Measurements from ENCODE around the gene TDRKH. TPM values are rescaled to one million over a fixed set of nuclear protein-coding genes. Genes with fewer than 3 reads are reported as not detected.
A peak's percentile ranks its signal among the peaks of the same experiment; 100 is the strongest.

Gene TDRKH
- total RNA-seq, 1 donor: 1.7 TPM

DNA sequence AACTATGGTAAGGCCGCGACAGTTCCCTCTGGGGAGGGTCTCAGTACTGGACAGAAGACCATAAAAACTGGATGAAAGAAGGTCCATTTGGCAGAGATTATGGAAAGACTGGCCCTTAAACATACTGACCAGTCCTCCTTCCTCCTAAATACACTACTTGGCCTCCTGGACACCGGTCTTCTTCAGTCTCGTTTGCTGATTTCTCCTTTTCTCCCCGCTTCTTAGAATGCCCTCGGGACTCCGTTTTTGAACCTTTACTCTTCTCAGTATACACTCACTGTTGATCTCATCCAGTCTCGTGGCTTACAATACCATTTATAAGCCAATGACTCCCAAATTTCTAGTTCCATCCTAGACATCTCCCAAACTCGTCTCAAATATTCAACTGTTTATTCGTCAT lies 26.3 kb downstream of the TDRKH start:
- no peak for DNase-seq (ENCODE audit: low read depth)
- TF ChIP-seq, protein P1, sequence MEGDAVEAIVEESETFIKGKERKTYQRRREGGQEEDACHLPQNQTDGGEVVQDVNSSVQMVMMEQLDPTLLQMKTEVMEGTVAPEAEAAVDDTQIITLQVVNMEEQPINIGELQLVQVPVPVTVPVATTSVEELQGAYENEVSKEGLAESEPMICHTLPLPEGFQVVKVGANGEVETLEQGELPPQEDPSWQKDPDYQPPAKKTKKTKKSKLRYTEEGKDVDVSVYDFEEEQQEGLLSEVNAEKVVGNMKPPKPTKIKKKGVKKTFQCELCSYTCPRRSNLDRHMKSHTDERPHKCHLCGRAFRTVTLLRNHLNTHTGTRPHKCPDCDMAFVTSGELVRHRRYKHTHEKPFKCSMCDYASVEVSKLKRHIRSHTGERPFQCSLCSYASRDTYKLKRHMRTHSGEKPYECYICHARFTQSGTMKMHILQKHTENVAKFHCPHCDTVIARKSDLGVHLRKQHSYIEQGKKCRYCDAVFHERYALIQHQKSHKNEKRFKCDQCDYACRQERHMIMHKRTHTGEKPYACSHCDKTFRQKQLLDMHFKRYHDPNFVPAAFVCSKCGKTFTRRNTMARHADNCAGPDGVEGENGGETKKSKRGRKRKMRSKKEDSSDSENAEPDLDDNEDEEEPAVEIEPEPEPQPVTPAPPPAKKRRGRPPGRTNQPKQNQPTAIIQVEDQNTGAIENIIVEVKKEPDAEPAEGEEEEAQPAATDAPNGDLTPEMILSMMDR (IDR thresholded peaks at IDR 0.05; ENCODE audit: insufficient read depth, low read depth, low read length): no peak
- peak overlapping the region; percentile 95 for H3K4me3 ChIP-seq (ENCODE audit: low read depth, low read length)

DNA sequence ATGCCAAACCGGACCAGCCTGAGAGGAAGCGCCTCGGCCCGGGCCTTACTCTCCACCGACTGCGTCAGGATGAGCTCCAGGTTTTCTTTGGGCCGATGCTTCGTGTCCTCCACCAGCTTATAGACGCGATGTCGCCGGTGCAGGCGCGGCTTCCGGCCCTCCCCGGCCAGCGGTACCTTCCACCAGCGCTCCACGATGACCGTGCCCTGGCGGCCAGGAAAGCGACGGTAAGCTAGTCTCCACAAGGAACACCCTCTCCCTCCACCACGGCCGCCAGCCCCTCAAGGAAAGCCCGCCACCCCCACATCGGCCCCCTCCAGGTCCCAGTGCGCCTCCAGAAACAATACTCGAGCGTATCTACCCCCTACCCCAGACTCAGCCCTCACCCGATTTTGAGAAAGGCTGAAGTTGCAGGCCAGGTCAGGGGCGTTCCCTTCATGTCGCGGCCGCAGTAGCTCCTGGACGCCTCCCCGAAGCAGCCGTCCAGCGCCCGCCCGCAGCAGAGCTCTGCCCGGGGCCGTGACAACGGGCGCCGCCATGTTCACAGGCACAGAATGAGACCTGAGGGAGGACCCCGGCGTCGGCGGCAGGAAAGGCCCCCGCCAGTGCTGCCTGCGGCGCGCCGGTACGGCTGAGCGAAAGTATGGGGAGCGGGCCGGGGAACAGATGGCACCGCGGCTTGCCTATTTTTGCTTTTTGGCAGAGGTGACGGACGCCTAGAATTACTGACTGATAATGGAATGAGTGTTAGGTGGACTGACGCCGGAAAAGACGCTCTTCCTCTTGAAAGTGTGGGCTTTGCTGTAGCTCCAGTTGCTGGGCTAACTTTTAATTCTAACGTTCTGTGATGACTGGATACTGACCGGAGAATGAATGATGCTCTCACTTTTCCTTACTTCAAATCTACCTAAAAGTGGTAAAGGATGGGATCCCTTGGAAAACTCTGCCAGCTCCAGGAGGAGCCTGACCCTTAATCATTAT lies 27.1 kb downstream of the TDRKH start, which contains the start of gene MRPL9:
MRPL9 (minus strand) TSS at position 556 of the 981 bp plus-strand sequence; CDS start at position 539, 17 bp downstream.
- DNase-seq (ENCODE audit: low read depth): peak; percentile 75
- TF ChIP-seq, protein P1 (IDR thresholded peaks at IDR 0.05; ENCODE audit: insufficient read depth, low read depth, low read length): peak; percentile 9
- H3K4me3 ChIP-seq (ENCODE audit: low read depth, low read length): peak within 1 kb of the TSS; percentile 95

GRCh38 chr1:151760597-151761385 lies 29.5 kb downstream of the TDRKH start:
- TF ChIP-seq, protein P1 (IDR thresholded peaks at IDR 0.05; ENCODE audit: insufficient read depth, low read depth, low read length): no peak
- no peak for DNase-seq (ENCODE audit: low read depth)
- H3K4me3 ChIP-seq (ENCODE audit: low read depth, low read length): no peak overlapping the region

- no peak overlapping the region for H3K4me3 ChIP-seq (ENCODE audit: low read depth, low read length)
Observed at GRCh38 chr1:151759241-151759640, 31.1 kb downstream of the TDRKH start.

GRCh38 chr1:151756291-151756690 lies 34.0 kb downstream of the TDRKH start:
- no peak overlapping the region for H3K4me3 ChIP-seq (ENCODE audit: low read depth, low read length)
- peak; percentile 9 for DNase-seq (ENCODE audit: low read depth)
- TF ChIP-seq, protein P1 (IDR thresholded peaks at IDR 0.05; ENCODE audit: insufficient read depth, low read depth, low read length): no peak

More at GRCh38 chr1:151759241-151759640, 31.1 kb downstream of the TDRKH start:
- TF ChIP-seq, protein P1 (IDR thresholded peaks at IDR 0.05; ENCODE audit: insufficient read depth, low read depth, low read length): no peak
- no peak for DNase-seq (ENCODE audit: low read depth)

- TF ChIP-seq, protein P1 (IDR thresholded peaks at IDR 0.05; ENCODE audit: insufficient read depth, low read depth, low read length): no peak
- no peak for DNase-seq (ENCODE audit: low read depth)
- no peak overlapping the region for H3K4me3 ChIP-seq (ENCODE audit: low read depth, low read length)
Observed at GRCh38 chr1:151741516-151741915, 48.8 kb downstream of the TDRKH start.
